Right forelimb (tissue), 1 donor: ENCODE data around the gene INPP5E.

Source experiments
- DNase-seq: peaks from one replicate; pipeline ENCODE4 v3.0.0-alpha.2; 2018

Gene INPP5E

GRCh38 chr9:136380381-136380780 lies 59.3 kb downstream of the INPP5E start:
- no peak for DNase-seq

- no peak for DNase-seq
Measured at GRCh38 chr9:136379891-136380290, 59.8 kb downstream of the INPP5E start.

GRCh38 chr9:136379401-136379800 lies 60.2 kb downstream of the INPP5E start:
- no peak for DNase-seq

- no peak for DNase-seq
Measured at GRCh38 chr9:136379003-136379287, 60.7 kb downstream of the INPP5E start.
